GM12865 (cell line): Measurements from ENCODE around the gene TRHDE.
"Not testable (repeated sequence)": the region's sequence is repeated elsewhere in the genome, so short reads cannot be mapped to it uniquely, and the experiment has no call there.

ENCODE experiments used
- DNase-seq: peaks from one replicate; pipeline ENCODE4 v3.0.0; 2010; ENCODE audit warnings: low read depth
- H3K4me3 ChIP-seq: 2 replicates; pipeline ENCODE4 v1.5.1; 2011; ENCODE audit warnings: mild to moderate bottlenecking, low read depth, low read length, control low read depth
- CTCF ChIP-seq: IDR thresholded peaks from 2 replicates; pipeline ENCODE4 v1.5.1; 2011; ENCODE audit warnings: low read length, control low read depth, low read depth, inconsistent platforms; ENCODE audit not compliant: insufficient read depth; ENCODE audit errors: missing control alignments

The TRHDE gene

GRCh38 chr12:72679147-72679757 lies 407.1 kb downstream of the TRHDE start:
- no peak for TF ChIP-seq CTCF

GRCh38 chr12:72681028-72681427 lies 408.9 kb downstream of the TRHDE start:
- no peak overlapping the region for H3K4me3 ChIP-seq
- TF ChIP-seq CTCF, result no peak
- DNase-seq, result no peak

More at GRCh38 chr12:72679147-72679757, 407.1 kb downstream of the TRHDE start:
- no peak for DNase-seq
- H3K4me3 ChIP-seq, result no peak overlapping the region

GRCh38 chr12:72684491-72684890 lies 412.3 kb downstream of the TRHDE start:
- DNase-seq, result no peak
- TF ChIP-seq CTCF, result no peak

GRCh38 chr12:72692338-72692737 lies 420.2 kb downstream of the TRHDE start:
- no peak for TF ChIP-seq CTCF
- no peak overlapping the region for H3K4me3 ChIP-seq
- DNase-seq, result no peak

More at GRCh38 chr12:72684491-72684890, 412.3 kb downstream of the TRHDE start:
- no peak overlapping the region for H3K4me3 ChIP-seq

- TF ChIP-seq CTCF, result no peak
- no peak for DNase-seq
- no peak overlapping the region for H3K4me3 ChIP-seq
Observed at GRCh38 chr12:72694193-72694592, 422.0 kb downstream of the TRHDE start.

GRCh38 chr12:72699362-72699761 lies 427.2 kb downstream of the TRHDE start:
- no peak overlapping the region for H3K4me3 ChIP-seq
- DNase-seq, result no peak
- TF ChIP-seq CTCF, result no peak

- not testable (repeated sequence) for DNase-seq, H3K4me3 ChIP-seq
Observed at GRCh38 chr12:72712025-72712424, 439.9 kb downstream of the TRHDE start.
